Transverse colon (tissue), 4 donors: ENCODE measurements around the gene DPAGT1. TPM values are rescaled to one million over a fixed set of nuclear protein-coding genes. Genes with fewer than 3 reads are reported as not detected.

ENCODE experiments used
- DNase-seq: peaks from one replicate; pipeline ENCODE4 v3.0.0-alpha.2; 2019
- H3K27ac ChIP-seq, 4 donors: fragments of 200-600 bp; sonication (generic); 2 replicates each; pipeline ENCODE4 v1.5.1; 2016 to 2018; ENCODE audit warnings: inconsistent platforms in 4 of 4
- H3K27me3 ChIP-seq: fragments of 200-600 bp; sonication (generic); 2 replicates; pipeline ENCODE4 v1.5.1; 2017; ENCODE audit warnings: inconsistent platforms
- H3K36me3 ChIP-seq, 4 donors: fragments of 200-600 bp; sonication (generic); 2 replicates each; pipeline ENCODE4 v1.5.1; 2017 to 2019; ENCODE audit warnings: inconsistent platforms in 4 of 4
- H3K4me1 ChIP-seq, 4 donors: fragments of 200-600 bp; sonication (generic); 2 replicates each; pipeline ENCODE4 v1.5.1; 2017 to 2020; ENCODE audit warnings: inconsistent platforms in 4 of 4
- H3K4me3 ChIP-seq, 4 donors: fragments of 200-600 bp; sonication (generic); 1 replicate in 1 of 4; 2 replicates in 3 of 4; pipeline versions ENCODE4 v1.5.1 to v1.6.1; 2017 to 2019; ENCODE audit warnings: inconsistent platforms in 4 of 4
- H3K9me3 ChIP-seq, 2 donors: fragments of 200-600 bp; sonication (generic); 2 replicates each; pipeline ENCODE4 v1.5.1; 2017 to 2019; ENCODE audit warnings: inconsistent platforms in 2 of 2
- CTCF ChIP-seq, 5 experiments: fragments of 200-600 bp in 3 of 5; fragments of 450-650 bp in 2 of 5; sonication (generic) in 3 of 5; IDR thresholded peaks; 1 replicate in 2 of 5; 2 replicates in 3 of 5; pipeline ENCODE4 v1.5.1; 2016 to 2017; ENCODE audit warnings: antibody characterized with exemption in 5 of 5, inconsistent platforms in 3 of 5, mild to moderate bottlenecking in 2 of 5, moderate library complexity in 1 of 5
- EP300 ChIP-seq: sonication (generic); formaldehyde crosslinking; IDR thresholded peaks from one replicate; pipeline ENCODE4 v1.6.1; 2017; ENCODE audit warnings: antibody characterized with exemption, low read depth
- POLR2A ChIP-seq: fragments of 450-650 bp; IDR thresholded peaks from one replicate; pipeline ENCODE4 v1.6.1; 2016; ENCODE audit warnings: antibody characterized with exemption, mild to moderate bottlenecking, moderate library complexity
- POLR2AphosphoS5 ChIP-seq, 3 donors: sonication (generic); formaldehyde crosslinking; IDR thresholded peaks; one replicate each; pipeline ENCODE4 v1.6.1; 2016; ENCODE audit warnings: antibody characterized with exemption in 3 of 3
- WGBS, 2 donors: methylation state at CpG; one replicate each; pipeline ENCODE4 v1.1.5; 2018; ENCODE audit warnings: low coverage in 1 of 2; 5-methylcytosine and 5-hydroxymethylcytosine counted together
- in situ Hi-C, 4 donors: fragments of 200-750 bp; cut with MboI; loops; one replicate each; pipeline versions ENCODE4 v1.15.0 to v1.15.1; 2017; ENCODE audit warnings: low sequenced_read_pairs in 3 of 4, low pct_ligation_motif_present in 1 of 4, low pct_unique_long_range_greater_than_20kb in 1 of 4
- intact Hi-C: fragments of 100-400 bp; cut with DNase I; formaldehyde crosslinking; loops from one replicate; pipeline ENCODE4 v1.15.1; 2023; ENCODE audit warnings: low total_unique reads
- total RNA-seq, 4 donors: library from RNA; depleted of rRNA; stranded (reverse); fragments of >200 nt; gene quantifications; one replicate each; pipeline ENCODE4 v1.1.0, GENCODE V29; 2016

Gene DPAGT1
- total RNA-seq, 4 donors from 2014 or later = 4.5 to 63.9 (median 26.3) TPM

GRCh38 chr11:119088406-119088805 lies 13.2 kb downstream of the DPAGT1 start:
- Histone ChIP-seq H3K9me3 (no peaks in the 10 kb centered on the region), H3K27me3 (no peaks in the 10 kb centered on the region), H3K36me3 (no peaks in the 10 kb centered on the region), H3K4me3 (no peak overlapping the region), H3K27ac (no peak overlapping the region), H3K4me1 (peaks cover 21 to 29% (median 22%) of the 10 kb centered on the region in 4 donors)
- intact Hi-C loops = no loop called here
- in situ Hi-C loops = no loop called here
- DNase-seq = no peak
- WGBS, 2 donors = 92 to 94% methylated on average over 9 of the region's 9 CpGs
- no peak for TF ChIP-seq POLR2A
- TF ChIP-seq CTCF (IDR thresholded peaks at IDR 0.05) = no peak
- TF ChIP-seq EP300 = no peak
- TF ChIP-seq POLR2AphosphoS5 (IDR thresholded peaks at IDR 0.05) = no peak

GRCh38 chr11:119087747-119088241 lies 13.9 kb downstream of the DPAGT1 start:
- intact Hi-C loops = no loop called here
- Histone ChIP-seq H3K9me3 (no peaks in the 10 kb centered on the region), H3K27me3 (no peaks in the 10 kb centered on the region), H3K4me1 (peaks cover 15 to 22% (median 16%) of the 10 kb centered on the region in 4 donors), H3K27ac (no peak overlapping the region), H3K36me3 (no peaks in the 10 kb centered on the region), H3K4me3 (no peak overlapping the region)
- no peak for TF ChIP-seq POLR2A
- no peak for TF ChIP-seq POLR2AphosphoS5 (IDR thresholded peaks at IDR 0.05)
- no peak for TF ChIP-seq EP300
- TF ChIP-seq CTCF (IDR thresholded peaks at IDR 0.05) = no peak
- DNase-seq = no peak
- WGBS, 2 donors = 96% methylated on average over 2 of the region's 2 CpGs; no CpG with 5 or more reads in 1 of the 2 donors
- in situ Hi-C loops = no loop called here

GRCh38 chr11:119087123-119087522 lies 14.5 kb downstream of the DPAGT1 start:
- intact Hi-C loops = no loop called here
- TF ChIP-seq POLR2AphosphoS5 (IDR thresholded peaks at IDR 0.05) (no peak), CTCF (IDR thresholded peaks at IDR 0.05) (no peak), POLR2A (no peak), EP300 (no peak)
- in situ Hi-C loops = no loop called here
- peaks cover 10 to 16% (median 14%) of the 10 kb centered on the region in 4 donors for H3K4me1 ChIP-seq
- DNase-seq = no peak
- H3K27me3 ChIP-seq = no peaks in the 10 kb centered on the region
- WGBS, 2 donors = 90 to 92% methylated on average over 6 of the region's 6 CpGs
- H3K36me3 ChIP-seq = no peaks in the 10 kb centered on the region
- H3K4me3 ChIP-seq = no peak overlapping the region
- no peak overlapping the region for H3K27ac ChIP-seq
- no peaks in the 10 kb centered on the region for H3K9me3 ChIP-seq

GRCh38 chr11:119085437-119085847 lies 16.2 kb downstream of the DPAGT1 start:
- DNase-seq = peak; percentile 35
- 1% methylated on average over 13 of the region's 13 CpGs; no CpG with 5 or more reads in 1 of the 2 donors for WGBS, 2 donors
- TF ChIP-seq EP300 = no peak
- TF ChIP-seq POLR2AphosphoS5 (IDR thresholded peaks at IDR 0.05) = no peak
- in situ Hi-C loops = no loop called here
- Histone ChIP-seq H3K27me3 (no peaks in the 10 kb centered on the region), H3K9me3 (no peaks in the 10 kb centered on the region), H3K36me3 (peaks cover 0 to 9% (median 2%) of the 10 kb centered on the region in 4 donors), H3K4me3 (peak overlapping the region; percentile 61 to 90 (median 66)), H3K27ac (peak overlapping the region; percentile 89 to 98 (median 92)), H3K4me1 (peaks cover 10 to 15% (median 14%) of the 10 kb centered on the region in 4 donors)
- intact Hi-C loops = no loop called here
